B cell (primary cell): ENCODE measurements around the gene MAF.

Source experiments
- CTCF ChIP-seq: fragments of 200-600 bp; IDR thresholded peaks from one replicate; pipeline ENCODE4 v1.8.0; 2022; ENCODE audit warnings: antibody characterized with exemption, mild to moderate bottlenecking
- EZH2 ChIP-seq: IDR thresholded peaks from 2 replicates; pipeline ENCODE4 v1.6.1; 2012; ENCODE audit warnings: borderline replicate concordance, low read depth, mild to moderate bottlenecking, moderate library complexity, low read length; ENCODE audit not compliant: insufficient read depth, poor library complexity, severe bottlenecking

GRCh38 chr16:79608976-79609375 is 8.4 kb upstream of the MAF start:
- TF ChIP-seq CTCF (no peak), EZH2 (no peak)
